H1 (cell line): ENCODE results near the gene TRIM67. TPM values are rescaled to one million over a fixed set of nuclear protein-coding genes. Genes with fewer than 3 reads are reported as not detected.

Experiments
- CTCF ChIA-PET: fragments of 300-600 bp; sonication (Branson Sonifier 250); formaldehyde crosslinking; loops from one replicate; lab custom pipeline; 2021; ENCODE audit not compliant: partially characterized antibody; lab: Charles Lee
- POLR2A ChIA-PET: fragments of 300-600 bp; sonication (Branson Sonifier 250); formaldehyde crosslinking; loops from one replicate; lab custom pipeline; 2021; ENCODE audit warnings: inconsistent platforms; ENCODE audit not compliant: partially characterized antibody; lab: Charles Lee
- DNase-seq, 2 experiments: peaks; one replicate each; pipeline versions ENCODE4 v3.0.0 to v3.0.0-alpha.2; 2010 to 2022; ENCODE audit warnings: low spot score in 2 of 2, low read depth in 1 of 2, mixed read lengths in 1 of 2
- FAIRE-seq: peaks from 2 replicates; lab custom pipeline; 2011; peaks lifted over from hg19 to GRCh38; lab: Jason Lieb, UNC
- H2AFZ ChIP-seq: 2 replicates; pipeline ENCODE4 v1.8.1; 2012; ENCODE audit warnings: low read length, inconsistent platforms
- H2AK5ac ChIP-seq: 2 replicates; pipeline ENCODE4 v1.6.1; 2013; ENCODE audit warnings: low read depth, low read length
- H2BK120ac ChIP-seq: replicated peaks from 2 replicates; pipeline ENCODE3; 2013; ENCODE audit warnings: low read depth, low read length, inconsistent platforms
- H2BK12ac ChIP-seq: 2 replicates; pipeline ENCODE4 v1.6.1; 2013; ENCODE audit warnings: low read depth, low read length
- H2BK15ac ChIP-seq: 2 replicates; pipeline ENCODE4 v1.6.1; 2013; ENCODE audit warnings: low read length
- H2BK20ac ChIP-seq: 2 replicates; pipeline ENCODE4 v1.6.1; 2013; ENCODE audit warnings: low read length
- H2BK5ac ChIP-seq: 2 replicates; pipeline ENCODE4 v1.6.1; 2013; ENCODE audit warnings: low read depth, low read length
- H3K14ac ChIP-seq: 2 replicates; pipeline ENCODE4 v1.6.1; 2013; ENCODE audit warnings: inconsistent platforms; ENCODE audit not compliant: insufficient read length
- H3K18ac ChIP-seq: 2 replicates; pipeline ENCODE4 v1.6.1; 2013; ENCODE audit warnings: low read length; ENCODE audit errors: extremely low read depth
- H3K23ac ChIP-seq: 2 replicates; pipeline ENCODE4 v1.6.1; 2013; ENCODE audit warnings: inconsistent platforms; ENCODE audit not compliant: insufficient read length
- H3K23me2 ChIP-seq: 2 replicates; pipeline ENCODE4 v1.6.1; 2013; ENCODE audit warnings: low read depth, low read length
- H3K27ac ChIP-seq: 2 replicates; pipeline ENCODE4 v1.6.1; 2011; ENCODE audit warnings: low read depth, low read length, inconsistent platforms
- H3K27me3 ChIP-seq, 4 experiments: replicated peaks in 1 of 4; 1 replicate in 1 of 4; 2 replicates in 3 of 4; pipeline versions ENCODE4 v1.6.1 to v1.8.1; 2011 to 2013; ENCODE audit warnings: low read length in 3 of 4, mild to moderate bottlenecking in 3 of 4, inconsistent platforms in 2 of 4, mixed read lengths in 2 of 4, moderate library complexity in 1 of 4; ENCODE audit not compliant: control insufficient read depth in 3 of 4, insufficient read depth in 3 of 4; ENCODE audit errors: extremely low read depth in 1 of 4
- H3K36me3 ChIP-seq, 4 experiments: 2 replicates each; pipeline versions ENCODE4 v1.6.1 to v1.8.1; 2011 to 2013; ENCODE audit warnings: mild to moderate bottlenecking in 4 of 4, low read length in 3 of 4, moderate library complexity in 2 of 4, control low read depth in 1 of 4, inconsistent platforms in 1 of 4; ENCODE audit not compliant: insufficient read depth in 4 of 4, control insufficient read depth in 2 of 4
- H3K4ac ChIP-seq: replicated peaks from 2 replicates; pipeline ENCODE3; 2013; ENCODE audit warnings: low read length, low read depth, mixed read lengths, inconsistent platforms; ENCODE audit not compliant: insufficient read length
- H3K4me1 ChIP-seq, 4 experiments: replicated peaks in 1 of 4; 1 replicate in 1 of 4; 2 replicates in 3 of 4; pipeline versions ENCODE4 v1.6.1 to v1.8.1; 2011 to 2013; ENCODE audit warnings: low read length in 3 of 4, inconsistent platforms in 2 of 4, mixed read lengths in 1 of 4; ENCODE audit not compliant: insufficient read depth in 4 of 4, control insufficient read depth in 3 of 4
- H3K4me2 ChIP-seq, 2 experiments: 2 replicates each; pipeline versions ENCODE4 v1.6.1 to v1.8.1; 2011 to 2013; ENCODE audit warnings: low read depth in 2 of 2, low read length in 2 of 2, control low read depth in 1 of 2, inconsistent platforms in 1 of 2, mild to moderate bottlenecking in 1 of 2; ENCODE audit not compliant: insufficient read depth in 1 of 2
- H3K4me3 ChIP-seq, 4 experiments: fragments of 200-600, 300-600 bp in 1 of 4; sonication (generic), shearing (Covaris generic), sonication (Bioruptor Twin) in 1 of 4; 2 replicates each; pipeline versions ENCODE4 v1.5.1 to v1.8.1; 2011 to 2016; ENCODE audit warnings: low read length in 4 of 4, low read depth in 3 of 4, control low read depth in 2 of 4, inconsistent platforms in 2 of 4, mild to moderate bottlenecking in 2 of 4, mixed read lengths in 1 of 4, moderate library complexity in 1 of 4; ENCODE audit not compliant: insufficient read depth in 2 of 4; ENCODE audit errors: extremely low read depth in 1 of 4
- H3K56ac ChIP-seq: replicated peaks from 2 replicates; pipeline ENCODE3; 2013; ENCODE audit warnings: low read depth, mild to moderate bottlenecking, mixed read lengths, low read length, inconsistent platforms; ENCODE audit not compliant: insufficient read length
- H3K79me1 ChIP-seq: 2 replicates; pipeline ENCODE4 v1.6.1; 2013; ENCODE audit warnings: low read depth, low read length, control low read depth
- H3K79me2 ChIP-seq, 2 experiments: 2 replicates each; pipeline versions ENCODE4 v1.6.1 to v1.8.1; 2012 to 2013; ENCODE audit warnings: low read length in 2 of 2, mild to moderate bottlenecking in 2 of 2, inconsistent platforms in 1 of 2; ENCODE audit not compliant: insufficient read depth in 2 of 2, control insufficient read depth in 1 of 2
- H3K9ac ChIP-seq, 4 experiments: replicated peaks in 1 of 4; 1 replicate in 1 of 4; 2 replicates in 3 of 4; pipeline versions ENCODE4 v1.6.1 to v1.8.1; 2011 to 2013; ENCODE audit warnings: low read depth in 3 of 4, low read length in 3 of 4, control low read depth in 2 of 4, mild to moderate bottlenecking in 2 of 4, moderate library complexity in 2 of 4, inconsistent platforms in 1 of 4; ENCODE audit errors: extremely low read depth in 1 of 4
- H3K9me3 ChIP-seq, 2 experiments: 2 replicates each; pipeline versions ENCODE4 v1.6.1 to v1.8.1; 2012 to 2013; ENCODE audit warnings: mild to moderate bottlenecking in 2 of 2, moderate library complexity in 2 of 2, control low read depth in 1 of 2, inconsistent platforms in 1 of 2, low read depth in 1 of 2, low read length in 1 of 2, mixed read lengths in 1 of 2; ENCODE audit not compliant: insufficient read depth in 2 of 2
- H4K20me1 ChIP-seq, 2 experiments: replicated peaks in 1 of 2; 2 replicates each; pipeline versions ENCODE3 to v1.8.1; 2011 to 2013; ENCODE audit warnings: inconsistent platforms in 2 of 2, low read length in 2 of 2, mild to moderate bottlenecking in 1 of 2; ENCODE audit not compliant: insufficient read depth in 2 of 2, control insufficient read depth in 1 of 2
- H4K5ac ChIP-seq: 2 replicates; pipeline ENCODE4 v1.6.1; 2013; ENCODE audit warnings: low read length, low read depth, mixed read lengths, inconsistent platforms; ENCODE audit not compliant: insufficient read length
- H4K8ac ChIP-seq: 2 replicates; pipeline ENCODE4 v1.8.0; 2013; ENCODE audit warnings: mild to moderate bottlenecking, moderate library complexity, low read length, inconsistent platforms; ENCODE audit not compliant: insufficient read depth; ENCODE audit errors: extremely low read depth
- H4K91ac ChIP-seq: replicated peaks from 2 replicates; pipeline ENCODE3; 2013; ENCODE audit warnings: low read length, mixed read lengths, inconsistent platforms; ENCODE audit not compliant: insufficient read length
- BCL11A ChIP-seq, 2 experiments: IDR thresholded peaks; one replicate each; pipeline ENCODE4 v1.6.1; 2011; ENCODE audit warnings: low read depth in 2 of 2, low read length in 2 of 2, mild to moderate bottlenecking in 2 of 2
- CBX8 ChIP-seq: fragments of 300-800, 300-1000 bp; sonication (generic); IDR thresholded peaks from 2 replicates; pipeline ENCODE4 v1.7.1; 2016; ENCODE audit warnings: low read depth, low read length, borderline replicate concordance
- EGR1 ChIP-seq: IDR thresholded peaks from 2 replicates; pipeline ENCODE4 v1.6.1; 2011; ENCODE audit warnings: low read depth, low read length, borderline replicate concordance
- EP300 ChIP-seq, 2 experiments: IDR thresholded peaks; 1 replicate in 1 of 2; 2 replicates in 1 of 2; pipeline ENCODE4 v1.6.1; 2011 to 2012; ENCODE audit warnings: low read depth in 2 of 2, low read length in 2 of 2, mild to moderate bottlenecking in 2 of 2, borderline replicate concordance in 1 of 2, inconsistent platforms in 1 of 2, moderate library complexity in 1 of 2
- FOSL1 ChIP-seq: IDR thresholded peaks from 2 replicates; pipeline ENCODE4 v1.6.1; 2011; ENCODE audit warnings: mild to moderate bottlenecking, low read depth, low read length, moderate library complexity; ENCODE audit not compliant: insufficient read depth
- HDAC6 ChIP-seq: IDR thresholded peaks from one replicate; pipeline ENCODE4 v1.7.1; 2012; ENCODE audit warnings: low read depth, mild to moderate bottlenecking, inconsistent platforms, low read length, moderate library complexity
- NRF1 ChIP-seq: IDR thresholded peaks from 2 replicates; pipeline ENCODE4 v1.6.1; 2011; ENCODE audit warnings: mild to moderate bottlenecking, low read depth, low read length, improper control_type of control experiment
- SIN3A ChIP-seq, 2 experiments: IDR thresholded peaks in 1 of 2; conservative IDR thresholded peaks in 1 of 2; 2 replicates each; pipeline ENCODE4 v1.6.1; 2011 to 2012; ENCODE audit warnings: low read length in 2 of 2, improper control_type of control experiment in 1 of 2, low read depth in 1 of 2, mild to moderate bottlenecking in 1 of 2
- SP1 ChIP-seq: IDR thresholded peaks from 2 replicates; pipeline ENCODE4 v1.6.1; 2011; ENCODE audit warnings: low read depth, low read length
- SP4 ChIP-seq: IDR thresholded peaks from 2 replicates; pipeline ENCODE4 v1.6.1; 2012; ENCODE audit warnings: low read length, inconsistent platforms
- TAF1 ChIP-seq: IDR thresholded peaks from 2 replicates; pipeline ENCODE4 v1.6.1; 2011; ENCODE audit warnings: mild to moderate bottlenecking, low read depth, low read length
- TAF7 ChIP-seq: optimal IDR thresholded peaks from 2 replicates; pipeline ENCODE3; 2011; ENCODE audit warnings: low read depth, mild to moderate bottlenecking, inconsistent platforms, low read length, moderate library complexity, borderline replicate concordance
- WGBS, 2 experiments: shearing (Covaris generic) in 1 of 2; methylation state at CpG; one replicate each; pipeline versions ENCODE4 v1.1.6 to v1.1.7; 2013 to 2015; ENCODE audit warnings: low lambda C conversion rate in 2 of 2, mixed read lengths in 2 of 2, inconsistent platforms in 1 of 2, low coverage in 1 of 2, missing lambda C conversion rate in 1 of 2; ENCODE audit not compliant: insufficient replicate concordance in 2 of 2, insufficient coverage in 1 of 2, insufficient read length in 1 of 2; ENCODE audit errors: extremely low coverage in 1 of 2, missing lambda C conversion rate in 1 of 2; 5-methylcytosine and 5-hydroxymethylcytosine counted together
- polyA plus RNA-seq, 7 experiments: library from polyadenylated mRNA; depleted of rRNA in 3 of 7; stranded (reverse) in 5 of 7; unstranded in 2 of 7; fragments of >200 nt in 5 of 7; fragments of 200-250 nt in 2 of 7; gene quantifications; 1 replicate in 5 of 7; 2 replicates in 1 of 7; 4 replicates in 1 of 7; pipeline versions ENCODE4 v1.2.1 to v1.2.3, GENCODE V29; 2011 to 2013; ENCODE audit warnings: missing spikeins in 2 of 7, mixed read lengths in 2 of 7
- total RNA-seq: library from RNA; stranded (reverse); fragmentation: NEBNext Ultra II Directional; extraction: Animal tissue kit (Norgen Biotek cat#: 25700); gene quantifications from 2 replicates; pipeline ENCODE4 v1.2.1, GENCODE V29; 2021
- TF ChIP-seq, protein P1 (sequence below): IDR thresholded peaks from 2 replicates; pipeline ENCODE4 v1.6.1; 2012; ENCODE audit warnings: inconsistent platforms
- TF ChIP-seq, protein P2 (sequence below): IDR thresholded peaks from 2 replicates; pipeline ENCODE4 v1.6.1; 2011; ENCODE audit warnings: low read depth, mild to moderate bottlenecking, low read length; ENCODE audit not compliant: insufficient read depth

Gene TRIM67
- total and polyA plus RNA-seq, 2 of the 8 experiments (the other 6 are each of a cell fraction or from before 2014, with no cell fraction given) = under 0.01 TPM; not detected in 1

DNA sequence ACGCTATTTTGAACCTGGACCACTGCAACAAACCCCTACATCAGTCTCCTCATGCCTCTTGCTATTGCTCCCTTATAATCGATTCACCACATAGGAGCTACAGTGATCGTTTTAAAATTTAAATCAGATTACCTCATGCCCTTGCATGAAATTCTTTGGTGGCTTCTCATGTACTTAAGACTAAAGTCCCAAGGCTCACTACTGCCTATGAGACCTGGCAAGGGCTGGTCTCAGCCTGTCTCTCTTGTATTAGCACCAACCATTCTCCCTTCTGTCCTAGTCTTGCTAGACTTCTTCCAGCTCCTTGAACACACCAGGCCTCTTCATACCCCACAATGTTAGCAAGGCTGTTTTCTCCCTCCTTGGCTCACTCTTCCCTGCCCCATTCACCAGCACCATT lies 72.6 kb downstream of the TRIM67 start:
- H2BK15ac ChIP-seq = no peak overlapping the region
- no peak overlapping the region for H3K56ac ChIP-seq
- no peak overlapping the region for H3K4me2 ChIP-seq
- no peaks in the 10 kb centered on the region for H3K79me1 ChIP-seq
- no peaks in the 10 kb centered on the region for H3K79me2 ChIP-seq
- no peak overlapping the region for H2BK12ac ChIP-seq
- H3K36me3 ChIP-seq = peaks cover 5 to 12% (median 8%) of the 10 kb centered on the region in 4 experiments; a peak in 5 of 8 replicates
- no peak overlapping the region for H3K23ac ChIP-seq
- 89% methylated on average over 3 of the region's 3 CpGs; no CpG with 5 or more reads in 1 of the 2 experiments for WGBS, 2 experiments
- no peak overlapping the region for H2AK5ac ChIP-seq
- no peak for FAIRE-seq
- no peaks in the 10 kb centered on the region for H3K23me2 ChIP-seq
- no peak overlapping the region for H2BK20ac ChIP-seq
- H4K5ac ChIP-seq = no peak overlapping the region
- no peaks in the 10 kb centered on the region for H3K9me3 ChIP-seq
- no peak overlapping the region for H4K8ac ChIP-seq
- no peak overlapping the region for H2BK5ac ChIP-seq
- DNase-seq = no peak
- H3K27me3 ChIP-seq = no peaks in the 10 kb centered on the region
- H2BK120ac ChIP-seq = no peak overlapping the region
- H3K4me3 ChIP-seq = no peak overlapping the region
- no peak overlapping the region for H2AFZ ChIP-seq
- no peak overlapping the region for H3K4ac ChIP-seq
- CTCF ChIA-PET = no interaction called here
- H3K4me1 ChIP-seq = no peaks in the 10 kb centered on the region
- POLR2A ChIA-PET = no interaction called here
- no peak overlapping the region for H3K9ac ChIP-seq
- H4K91ac ChIP-seq = no peak overlapping the region
- peaks cover 0 to 3% of the 10 kb centered on the region in 2 experiments for H4K20me1 ChIP-seq
- H3K27ac ChIP-seq = no peak overlapping the region
- no peak overlapping the region for H3K14ac ChIP-seq
- no peak overlapping the region for H3K18ac ChIP-seq
- TF ChIP-seq, protein P1, sequence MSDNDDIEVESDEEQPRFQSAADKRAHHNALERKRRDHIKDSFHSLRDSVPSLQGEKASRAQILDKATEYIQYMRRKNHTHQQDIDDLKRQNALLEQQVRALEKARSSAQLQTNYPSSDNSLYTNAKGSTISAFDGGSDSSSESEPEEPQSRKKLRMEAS = no peak
- TF ChIP-seq TAF1 (no peak), SIN3A (conservative IDR thresholded peaks at IDR 0.05 in 1 of 2, IDR thresholded peaks at IDR 0.05 in 1 of 2; ENCODE audit: low read depth in 1 of 2, low read length in 2 of 2) (no peak), NRF1 (no peak), SP1 (no peak), SP4 (no peak), CBX8 (no peak), HDAC6 (no peak), BCL11A (IDR thresholded peaks at IDR 0.05; ENCODE audit: low read depth in 2 of 2, low read length in 2 of 2) (no peak), EP300 (IDR thresholded peaks at IDR 0.05; ENCODE audit: borderline replicate concordance in 1 of 2, low read depth in 2 of 2, low read length in 2 of 2) (no peak), TAF7 (no peak), EGR1 (no peak), FOSL1 (no peak)
- TF ChIP-seq, protein P2, sequence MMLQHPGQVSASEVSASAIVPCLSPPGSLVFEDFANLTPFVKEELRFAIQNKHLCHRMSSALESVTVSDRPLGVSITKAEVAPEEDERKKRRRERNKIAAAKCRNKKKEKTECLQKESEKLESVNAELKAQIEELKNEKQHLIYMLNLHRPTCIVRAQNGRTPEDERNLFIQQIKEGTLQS = no peak
